Measurements from ENCODE around the gene TMEM169. TPM values are rescaled to one million over a fixed set of nuclear protein-coding genes. Genes with fewer than 3 reads are reported as not detected.

The TMEM169 gene
- total RNA-seq, 1 experiment from 2014 or later, result 2.9 TPM

GRCh38 chr2:216104691-216105090 is 23.0 kb downstream of the TMEM169 start:
- DNase-seq (ENCODE audit: low read depth), result no peak

GRCh38 chr2:216107320-216107719 is 25.6 kb downstream of the TMEM169 start:
- DNase-seq (ENCODE audit: low read depth), result no peak

DNA sequence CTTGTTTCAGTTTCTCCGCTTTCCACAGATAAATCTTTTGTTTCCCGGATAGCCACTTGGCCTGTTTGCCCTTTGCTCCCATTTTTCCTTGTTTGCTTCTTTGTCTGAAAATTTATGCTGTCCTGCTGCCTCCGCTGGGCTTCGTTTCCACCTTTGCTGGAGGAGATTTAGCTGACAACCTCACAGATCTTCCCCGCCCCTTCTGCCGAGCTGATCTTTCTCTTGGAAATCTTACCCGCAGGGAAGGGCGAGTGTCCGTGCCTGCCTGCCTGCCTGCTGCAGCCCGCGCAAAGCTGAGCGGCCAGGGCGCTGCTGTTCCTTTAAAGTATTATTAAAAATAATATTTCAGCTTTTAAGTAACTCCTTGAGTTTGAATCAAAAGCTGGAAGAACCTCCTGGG is 26.0 kb downstream of the TMEM169 start:
- DNase-seq (ENCODE audit: low read depth), result peak; percentile 67

GRCh38 chr2:216108310-216108966 is 26.7 kb downstream of the TMEM169 start:
- DNase-seq (ENCODE audit: low read depth), result peak; percentile 70

GRCh38 chr2:216108967-216109921 is 27.5 kb downstream of the TMEM169 start, which contains the start of gene XRCC5:
TSS of gene XRCC5 (plus strand) at chr2:216109348. CDS start at chr2:216109437, 89 bp downstream.
- peak; percentile 94 for DNase-seq (ENCODE audit: low read depth)

DNA sequence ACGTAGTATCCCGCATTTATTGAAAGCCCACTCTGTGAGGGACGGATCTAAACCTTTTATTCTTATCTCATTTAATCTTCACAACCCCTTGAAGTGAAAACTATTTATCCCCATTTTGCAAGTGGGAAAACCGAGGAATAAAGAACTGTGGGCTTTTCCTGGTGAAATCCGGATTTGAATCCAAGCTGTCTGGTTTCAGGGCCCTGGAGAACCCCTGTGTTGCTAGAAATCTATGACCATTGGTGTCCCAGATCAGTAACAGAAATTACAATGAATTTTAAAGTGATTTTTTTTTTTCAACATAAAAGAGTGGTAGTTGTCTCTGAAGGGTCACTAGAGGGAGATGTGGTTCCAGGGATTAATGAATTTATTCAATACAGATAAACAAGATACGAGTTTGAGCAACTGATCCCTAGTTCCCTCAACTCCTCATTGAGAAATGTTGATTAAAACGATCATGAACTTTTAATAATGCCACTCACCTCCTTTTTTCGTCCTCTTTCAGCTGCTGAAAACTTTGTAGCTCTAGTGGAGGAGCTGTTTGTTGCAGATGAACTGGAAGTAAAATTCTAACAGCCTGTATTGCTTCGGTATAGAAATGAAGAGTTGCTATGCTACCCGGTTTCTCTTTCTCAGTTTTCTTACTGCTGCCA is 28.4 kb downstream of the TMEM169 start:
- DNase-seq (ENCODE audit: low read depth), result peak; percentile 59

DNA sequence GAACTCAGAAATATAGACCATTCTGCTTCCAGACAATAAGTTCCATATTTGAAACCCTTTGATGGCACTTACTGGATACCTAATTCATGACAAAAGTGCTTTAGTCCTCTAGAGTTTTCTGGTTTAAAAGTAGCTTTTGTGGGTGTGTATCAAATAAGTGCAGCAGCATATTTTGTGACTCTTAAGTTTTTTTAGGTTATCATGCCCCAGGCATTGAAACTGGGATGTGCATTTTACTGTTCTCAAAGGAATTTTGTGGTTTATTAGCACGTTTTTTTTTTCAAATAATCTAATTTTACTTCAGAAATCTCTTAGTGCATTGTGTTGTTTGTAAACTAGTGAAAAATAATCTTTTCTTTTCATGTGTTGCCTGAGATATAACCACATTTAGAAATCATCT is 28.9 kb downstream of the TMEM169 start:
- DNase-seq (ENCODE audit: low read depth), result no peak

- DNase-seq (ENCODE audit: low read depth), result no peak
Observed at GRCh38 chr2:216111122-216111521, 29.4 kb downstream of the TMEM169 start.

GRCh38 chr2:216112926-216113325 is 31.2 kb downstream of the TMEM169 start:
- no peak for DNase-seq (ENCODE audit: low read depth)

- DNase-seq (ENCODE audit: low read depth), result no peak
Observed at GRCh38 chr2:216113572-216113971, 31.9 kb downstream of the TMEM169 start.

DNA sequence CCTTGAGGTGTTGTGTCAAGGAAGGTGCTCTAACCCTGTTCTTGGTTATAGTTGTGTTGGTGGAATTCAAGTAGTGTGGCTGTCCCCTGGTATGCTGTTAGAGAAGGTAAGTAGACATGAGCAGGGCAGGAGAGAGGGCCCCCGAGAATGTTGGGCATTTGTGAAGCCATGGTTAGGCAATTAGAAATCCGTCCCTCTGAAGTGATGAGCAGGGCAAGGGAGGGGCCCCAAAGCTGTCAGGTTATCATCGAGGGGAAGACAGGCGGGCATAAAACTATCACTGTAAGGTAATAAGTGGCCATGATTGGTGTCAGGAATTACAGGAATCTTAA is 32.6 kb downstream of the TMEM169 start:
- DNase-seq (ENCODE audit: low read depth), result no peak

GRCh38 chr2:216114714-216115531 is 33.2 kb downstream of the TMEM169 start:
- DNase-seq (ENCODE audit: low read depth), result peak; percentile 98

DNA sequence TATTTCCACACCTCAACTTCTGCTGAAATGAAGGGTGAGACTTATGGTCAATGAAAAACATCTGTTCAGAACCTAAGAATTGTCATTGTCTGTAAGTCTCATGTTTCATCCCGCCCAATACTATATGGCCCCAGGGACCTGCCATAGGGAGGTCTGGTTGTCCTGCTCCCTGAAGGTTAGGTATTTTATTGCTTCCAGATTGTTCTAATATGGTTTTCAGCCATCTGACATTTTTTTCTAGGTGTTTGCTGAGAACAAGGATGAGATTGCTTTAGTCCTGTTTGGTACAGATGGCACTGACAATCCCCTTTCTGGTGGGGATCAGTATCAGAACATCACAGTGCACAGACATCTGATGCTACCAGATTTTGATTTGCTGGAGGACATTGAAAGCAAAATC is 34.7 kb downstream of the TMEM169 start:
- DNase-seq (ENCODE audit: low read depth), result peak; percentile 54

- DNase-seq (ENCODE audit: low read depth), result no peak
Observed at GRCh38 chr2:216117561-216118340, 36.0 kb downstream of the TMEM169 start.

DNA sequence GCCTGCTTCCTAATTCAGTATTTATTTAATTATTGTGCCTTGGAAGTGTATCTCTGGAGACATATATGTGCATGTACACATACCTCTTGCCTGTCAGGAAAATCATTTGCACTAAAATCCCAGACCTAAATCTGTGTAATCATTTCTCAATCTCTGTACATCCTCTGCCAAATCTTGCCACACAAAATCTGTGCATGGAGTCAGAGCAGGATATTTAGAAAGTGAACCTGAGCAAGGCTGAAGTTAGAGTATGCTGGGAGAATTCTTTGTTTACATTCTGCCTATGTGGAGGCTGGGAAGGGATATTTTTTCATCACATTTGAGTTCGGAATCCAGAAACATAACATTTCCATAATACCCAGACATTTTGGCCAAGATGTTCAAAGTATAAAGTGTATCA is 36.8 kb downstream of the TMEM169 start:
- no peak for DNase-seq (ENCODE audit: low read depth)

GRCh38 chr2:216119146-216119545 is 37.4 kb downstream of the TMEM169 start:
- no peak for DNase-seq (ENCODE audit: low read depth)

DNA sequence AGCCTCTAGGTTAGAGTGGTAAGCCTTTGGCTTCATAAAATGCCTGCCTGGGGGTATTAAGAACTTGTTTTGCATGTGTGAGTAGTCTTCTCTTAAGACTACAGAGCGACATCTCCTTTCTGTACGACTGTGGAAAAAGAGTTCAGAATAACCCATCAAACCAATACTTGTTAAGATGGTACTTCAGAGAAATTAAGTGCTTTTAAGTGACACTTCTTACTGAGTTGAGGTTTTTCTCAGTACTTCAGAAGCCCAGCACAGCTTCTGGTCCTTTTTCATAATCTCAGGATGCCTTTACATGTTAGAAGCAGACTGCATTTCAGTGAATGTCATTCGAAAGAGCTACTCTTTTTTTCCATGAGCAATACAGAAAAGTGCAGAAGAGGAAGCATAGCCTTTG is 38.3 kb downstream of the TMEM169 start:
- no peak for DNase-seq (ENCODE audit: low read depth)

GRCh38 chr2:216121255-216121654 is 39.5 kb downstream of the TMEM169 start:
- DNase-seq (ENCODE audit: low read depth), result no peak

DNA sequence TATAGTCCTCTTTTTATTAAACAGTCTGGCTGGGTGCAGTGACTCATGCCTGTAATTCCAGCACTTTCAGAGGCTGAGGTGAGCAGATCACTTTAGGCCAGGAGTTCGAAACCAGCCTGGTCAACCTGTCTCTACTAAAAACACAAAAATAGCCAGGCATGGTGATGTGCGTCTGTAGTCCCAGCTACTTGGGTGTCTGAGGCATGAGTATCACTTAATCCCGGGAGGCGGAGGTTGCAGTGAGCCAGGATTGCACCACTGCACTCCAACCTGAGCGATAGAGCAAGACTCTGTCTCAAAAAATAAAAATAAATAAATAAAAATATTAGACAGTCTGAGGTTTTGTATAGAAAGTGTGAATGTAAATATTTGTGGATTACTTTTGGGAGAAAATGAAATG is 45.2 kb downstream of the TMEM169 start:
- DNase-seq (ENCODE audit: low read depth), result no peak

GRCh38 chr2:216130346-216130971 is 48.7 kb downstream of the TMEM169 start:
- DNase-seq (ENCODE audit: low read depth), result no peak
